ENCODE measurements around the gene POLA2. TPM values are rescaled to one million over a fixed set of nuclear protein-coding genes. Genes with fewer than 3 reads are reported as not detected.
"Not testable (repeated sequence)": the region's sequence is repeated elsewhere in the genome, so short reads cannot be mapped to it uniquely, and the experiment has no call there.

Gene POLA2
- total RNA-seq, 1 experiment from 2014 or later = 44.2 TPM

DNA sequence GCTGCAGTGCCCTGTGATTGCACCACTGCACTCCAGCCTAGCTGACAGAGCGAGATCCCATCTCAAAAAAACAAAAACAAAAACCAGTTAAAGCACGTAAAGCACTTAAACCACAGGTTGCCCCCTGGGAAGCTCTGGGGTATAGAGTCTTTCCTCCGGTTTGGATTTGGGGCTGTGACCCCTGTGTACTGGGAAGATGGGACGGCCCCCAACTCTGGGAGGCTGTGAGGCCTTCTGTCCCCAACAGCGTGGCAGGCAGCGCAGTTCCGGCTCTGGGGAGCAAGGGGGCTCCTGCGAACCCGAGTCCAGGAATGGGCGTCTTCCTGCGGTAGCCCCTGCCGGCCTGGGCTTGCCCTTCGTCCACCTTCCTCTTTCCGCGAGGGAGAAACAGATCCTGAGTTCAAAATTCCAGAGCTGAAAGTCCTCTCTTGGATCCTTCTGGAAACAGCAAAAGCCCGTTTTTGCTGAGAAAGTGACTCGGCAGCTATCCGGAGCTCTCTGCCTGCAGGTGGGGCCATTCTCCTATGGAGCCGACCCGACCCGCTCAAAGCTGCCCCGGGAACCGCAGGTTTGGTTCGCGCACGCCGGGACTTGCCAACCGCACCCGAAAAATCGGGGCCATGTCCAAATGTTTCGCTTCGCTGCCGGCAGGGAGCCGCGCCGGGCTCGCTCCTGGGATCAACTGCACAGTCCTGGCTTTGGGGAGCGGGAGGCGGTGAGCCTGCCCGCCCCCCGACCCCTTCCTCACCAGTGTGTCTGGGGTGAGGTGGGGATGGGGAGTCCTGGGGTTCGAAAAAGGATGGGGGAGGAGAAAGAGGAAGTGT, 36.3 kb upstream of the POLA2 start:
- H3K36me3 ChIP-seq = no peaks in the 10 kb centered on the region
- H3K27ac ChIP-seq = no peak overlapping the region
- no peaks in the 10 kb centered on the region for H3K27me3 ChIP-seq (replicated peaks)
- DNase-seq (ENCODE audit: low read depth in 1 of 2, low spot score in 2 of 2) = peak in 1 of 2 experiments; percentile 56
- H3K9me3 ChIP-seq (replicated peaks) = no peaks in the 10 kb centered on the region
- H3K4me3 ChIP-seq = peak overlapping the region; percentile 18
- H3K4me1 ChIP-seq (replicated peaks) = peaks cover 14% of the 10 kb centered on the region

DNA sequence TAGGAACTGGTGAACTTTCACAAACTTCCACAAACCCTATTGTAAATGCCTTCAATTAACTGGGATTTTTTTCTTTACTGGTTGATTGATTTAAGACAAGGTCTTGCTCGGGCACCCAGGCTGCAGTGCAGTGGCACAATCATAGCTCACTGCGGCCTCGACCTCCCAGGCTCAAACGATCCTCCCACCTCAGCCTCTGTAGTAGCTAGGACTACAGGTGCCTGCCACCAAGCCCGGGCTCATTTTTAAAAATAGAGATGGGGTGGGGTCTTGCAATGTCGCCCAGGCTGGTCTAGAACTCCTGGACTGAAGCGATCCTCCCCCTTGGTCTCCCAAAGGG, 35.7 kb upstream of the POLA2 start:
- Histone ChIP-seq H3K4me1 (replicated peaks) (peaks cover 14% of the 10 kb centered on the region), H3K27me3 (replicated peaks) (no peaks in the 10 kb centered on the region), H3K36me3 (no peaks in the 10 kb centered on the region), H3K9me3 (replicated peaks) (no peaks in the 10 kb centered on the region), H3K4me3 (peak overlapping the region; percentile 18), H3K27ac (no peak overlapping the region)
- no peak for DNase-seq (ENCODE audit: low read depth in 1 of 2, low spot score in 2 of 2)

DNA sequence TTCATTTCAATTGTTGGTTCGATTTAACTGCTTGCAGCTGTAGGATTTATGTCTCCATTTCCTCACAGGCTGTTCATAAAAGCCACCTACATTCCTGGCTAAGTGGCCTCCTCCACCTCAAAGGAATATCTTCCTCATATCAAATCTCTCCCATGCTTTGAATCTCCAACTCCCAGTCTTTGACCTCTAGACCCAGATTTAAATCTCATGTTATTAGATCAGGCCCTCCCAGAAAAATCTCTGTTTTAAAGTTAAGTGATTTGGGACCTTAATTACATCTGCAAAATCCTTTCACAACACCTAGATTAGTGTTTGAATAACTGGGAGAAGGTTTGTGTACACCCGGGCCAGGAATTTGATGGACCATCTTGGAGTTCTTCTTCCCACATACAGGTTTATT, 33.9 kb upstream of the POLA2 start:
- Histone ChIP-seq H3K27ac (no peak overlapping the region), H3K27me3 (replicated peaks) (no peaks in the 10 kb centered on the region), H3K36me3 (no peaks in the 10 kb centered on the region), H3K9me3 (replicated peaks) (no peaks in the 10 kb centered on the region), H3K4me1 (replicated peaks) (peaks cover 25% of the 10 kb centered on the region), H3K4me3 (no peak overlapping the region)
- no peak for DNase-seq (ENCODE audit: low read depth in 1 of 2, low spot score in 2 of 2)

DNA sequence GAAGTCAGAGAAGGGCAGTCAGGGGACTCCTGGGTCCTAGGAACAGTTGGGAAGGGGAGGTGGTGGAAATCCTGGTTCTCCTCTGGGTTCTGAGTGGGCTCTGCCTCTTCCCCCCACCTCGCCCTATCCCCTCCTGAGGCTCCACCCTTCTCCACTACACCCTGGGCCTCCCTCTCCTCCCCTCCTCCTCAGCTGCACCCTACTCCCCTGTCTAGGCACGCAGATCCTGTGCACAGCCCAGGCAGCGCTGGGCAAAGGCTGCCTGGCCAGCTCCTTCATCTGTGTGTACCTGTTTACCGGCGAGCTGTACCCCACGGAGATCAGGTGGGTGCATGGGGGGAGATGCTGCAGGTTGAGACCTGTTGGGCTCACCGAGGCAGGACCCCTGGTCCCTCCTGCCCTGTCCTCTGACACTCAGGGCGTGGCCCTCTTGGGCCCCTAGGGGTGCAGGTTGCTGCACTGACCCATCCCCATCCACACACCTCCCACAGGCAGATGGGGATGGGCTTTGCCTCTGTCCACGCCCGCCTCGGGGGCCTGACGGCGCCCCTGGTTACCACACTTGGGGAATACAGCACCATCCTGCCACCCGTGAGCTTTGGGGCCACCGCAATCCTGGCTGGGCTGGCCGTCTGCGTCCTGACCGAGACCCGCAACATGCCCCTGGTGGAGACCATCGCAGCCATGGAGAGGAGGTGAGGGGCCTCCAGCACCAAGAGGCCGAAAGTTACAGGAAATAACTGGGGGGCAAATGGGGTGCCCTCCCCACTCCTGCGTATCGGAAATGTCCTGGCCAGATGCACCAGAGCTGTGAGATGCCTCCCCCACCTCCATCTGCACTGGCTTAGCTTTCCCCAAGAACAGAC, 25.3 kb upstream of the POLA2 start:
- no peaks in the 10 kb centered on the region for H3K27me3 ChIP-seq (replicated peaks)
- DNase-seq (ENCODE audit: low read depth in 1 of 2, low spot score in 2 of 2) = no peak
- H3K36me3 ChIP-seq = no peaks in the 10 kb centered on the region
- no peaks in the 10 kb centered on the region for H3K9me3 ChIP-seq (replicated peaks)
- H3K4me1 ChIP-seq (replicated peaks) = peaks cover 14% of the 10 kb centered on the region
- no peak overlapping the region for H3K27ac ChIP-seq
- H3K4me3 ChIP-seq = no peak overlapping the region

DNA sequence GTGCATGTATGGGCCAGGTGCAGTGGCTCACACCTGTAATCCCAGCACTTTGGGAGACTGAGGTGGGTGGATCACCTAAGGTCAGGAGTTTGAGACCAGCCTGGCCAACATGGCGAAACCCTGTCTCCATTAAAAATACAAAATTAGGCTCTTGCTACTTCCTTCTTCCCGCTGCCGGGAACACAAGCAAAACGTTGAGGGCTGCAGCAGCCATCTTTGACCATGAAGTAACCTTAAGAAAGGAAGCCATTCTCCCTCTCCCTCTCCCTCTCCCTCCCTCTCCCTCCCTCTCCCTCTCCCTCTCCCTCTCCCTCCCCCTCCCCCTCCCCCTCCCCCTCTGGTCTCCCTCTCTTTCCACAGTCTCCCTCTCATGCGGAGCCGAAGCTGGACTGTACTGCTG, 23.5 kb upstream of the POLA2 start:
- not testable (repeated sequence) for H3K4me1 ChIP-seq (replicated peaks); H3K36me3 ChIP-seq; H3K27ac ChIP-seq; H3K27me3 ChIP-seq (replicated peaks); H3K4me3 ChIP-seq; DNase-seq (ENCODE audit: low read depth in 1 of 2, low spot score in 2 of 2)
- peaks cover 13% of the 10 kb centered on the region for H3K9me3 ChIP-seq (replicated peaks)

DNA sequence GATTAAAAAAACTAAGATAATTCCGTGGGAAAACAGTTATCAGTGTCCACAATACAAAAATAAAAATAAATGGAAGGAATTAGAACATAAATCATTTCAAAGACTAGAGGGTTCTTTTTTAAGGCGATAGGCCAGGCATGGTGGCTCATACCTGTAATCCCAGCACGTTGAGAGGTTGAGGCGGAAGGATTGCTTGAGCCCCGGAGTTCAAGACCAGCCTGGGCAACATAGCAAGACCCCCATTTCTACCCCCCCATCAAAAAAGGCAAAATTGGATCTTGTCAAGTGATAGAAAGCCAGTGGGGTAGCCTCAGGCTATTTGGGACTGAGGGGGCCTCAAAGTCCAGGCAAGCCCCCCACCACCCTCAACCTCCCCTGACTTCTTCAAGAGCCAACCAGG, 20.6 kb upstream of the POLA2 start:
- no peak overlapping the region for H3K27ac ChIP-seq
- H3K4me1 ChIP-seq (replicated peaks) = no peaks in the 10 kb centered on the region
- no peak overlapping the region for H3K4me3 ChIP-seq
- peaks cover 4% of the 10 kb centered on the region; the same call in 1 of the 2 replicates for H3K27me3 ChIP-seq (replicated peaks)
- DNase-seq (ENCODE audit: low read depth in 1 of 2, low spot score in 2 of 2) = no peak
- H3K9me3 ChIP-seq (replicated peaks) = peaks cover 13% of the 10 kb centered on the region
- no peaks in the 10 kb centered on the region for H3K36me3 ChIP-seq

DNA sequence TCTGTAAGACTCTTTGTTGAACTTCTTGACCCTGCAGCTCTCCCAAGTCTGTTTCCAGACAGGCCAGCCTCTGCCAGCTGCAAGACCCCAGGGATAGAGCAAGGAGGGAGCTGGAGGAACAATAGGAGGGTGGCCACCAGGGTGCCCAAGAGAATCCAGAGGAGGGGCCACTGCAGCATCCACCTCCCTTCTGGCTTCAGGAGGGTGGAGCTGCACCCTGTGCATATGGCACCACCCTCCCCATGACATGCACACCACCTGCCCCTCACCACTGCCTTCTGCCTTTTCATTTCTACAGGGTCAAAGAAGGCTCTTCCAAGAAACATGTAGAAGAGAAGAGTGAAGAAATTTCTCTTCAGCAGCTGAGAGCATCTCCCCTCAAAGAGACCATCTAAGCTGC, 20.1 kb upstream of the POLA2 start:
- no peak for DNase-seq (ENCODE audit: low read depth in 1 of 2, low spot score in 2 of 2)
- Histone ChIP-seq H3K4me3 (no peak overlapping the region), H3K36me3 (no peaks in the 10 kb centered on the region), H3K4me1 (replicated peaks) (no peaks in the 10 kb centered on the region), H3K27me3 (replicated peaks) (peaks cover 4% of the 10 kb centered on the region; the same call in 1 of the 2 replicates), H3K27ac (no peak overlapping the region), H3K9me3 (replicated peaks) (peaks cover 13% of the 10 kb centered on the region)

DNA sequence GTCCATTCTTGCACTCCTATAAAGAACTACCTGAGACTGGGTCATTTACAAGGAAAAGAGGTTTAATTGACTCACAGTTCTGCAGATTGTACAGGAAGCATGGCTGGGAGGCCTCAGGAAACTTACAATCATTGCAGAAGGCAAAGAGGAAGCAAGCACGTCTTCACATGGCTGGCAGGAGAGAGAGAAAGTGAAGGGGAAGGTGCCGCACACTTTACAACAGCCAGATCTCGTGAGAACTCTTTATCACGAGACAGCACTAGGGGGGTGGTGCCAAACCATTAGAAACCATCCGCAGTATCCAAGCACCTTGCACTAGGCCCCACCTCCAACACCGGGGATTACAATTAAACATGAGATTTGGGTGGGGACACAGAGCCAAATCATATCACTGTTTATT, 19.4 kb upstream of the POLA2 start:
- H3K27me3 ChIP-seq (replicated peaks) = peaks cover 4% of the 10 kb centered on the region; the same call in 1 of the 2 replicates
- no peak overlapping the region for H3K27ac ChIP-seq
- peaks cover 13% of the 10 kb centered on the region for H3K9me3 ChIP-seq (replicated peaks)
- H3K4me3 ChIP-seq = no peak overlapping the region
- H3K4me1 ChIP-seq (replicated peaks) = no peaks in the 10 kb centered on the region
- H3K36me3 ChIP-seq = no peaks in the 10 kb centered on the region
- DNase-seq (ENCODE audit: low read depth in 1 of 2, low spot score in 2 of 2) = no peak

DNA sequence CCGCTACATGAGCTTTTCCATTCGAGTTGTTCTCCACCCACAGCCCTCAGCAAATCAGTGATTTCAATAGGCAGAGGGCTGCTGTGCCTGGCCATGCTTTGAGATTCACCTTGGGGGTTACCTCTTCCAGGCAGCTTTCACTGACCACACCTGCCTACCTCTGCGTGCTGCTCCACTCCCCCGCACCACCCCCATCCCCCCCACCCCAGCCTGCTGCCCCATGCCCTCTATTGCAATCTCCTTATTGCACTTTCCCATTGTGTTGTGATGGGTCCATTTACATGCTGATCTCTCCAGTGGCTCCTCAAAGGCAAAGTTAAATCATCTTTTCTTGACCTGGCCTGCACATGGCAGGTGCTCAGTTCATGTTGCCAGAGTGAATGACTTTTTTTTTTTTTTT, 18.0 kb upstream of the POLA2 start:
- no peaks in the 10 kb centered on the region for H3K4me1 ChIP-seq (replicated peaks)
- no peak overlapping the region for H3K4me3 ChIP-seq
- H3K9me3 ChIP-seq (replicated peaks) = peaks cover 13% of the 10 kb centered on the region
- DNase-seq (ENCODE audit: low read depth in 1 of 2, low spot score in 2 of 2) = no peak
- no peak overlapping the region for H3K27ac ChIP-seq
- H3K36me3 ChIP-seq = no peaks in the 10 kb centered on the region
- peaks cover 4% of the 10 kb centered on the region; the same call in 1 of the 2 replicates for H3K27me3 ChIP-seq (replicated peaks)

DNA sequence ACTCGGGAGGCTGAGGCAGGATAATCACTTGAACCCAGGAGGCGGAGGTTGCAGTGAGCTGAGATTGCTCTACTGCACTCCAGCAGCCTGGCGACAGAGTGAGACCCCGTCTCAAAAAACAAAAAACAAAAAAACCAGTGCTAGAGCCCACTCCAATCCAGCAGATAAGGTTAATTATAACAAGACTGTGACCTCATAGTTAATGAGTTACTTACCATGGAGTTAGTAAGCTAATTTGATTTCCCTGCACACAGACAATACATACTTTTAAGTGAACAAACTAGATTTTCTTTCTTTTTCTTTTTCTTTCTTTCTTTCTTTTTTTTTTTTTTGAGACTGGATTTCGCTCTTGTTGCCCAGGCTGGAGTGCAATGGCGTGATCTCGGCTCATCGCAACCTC, 16.7 kb upstream of the POLA2 start:
- not testable (repeated sequence) for H3K27me3 ChIP-seq (replicated peaks); H3K4me1 ChIP-seq (replicated peaks); H3K36me3 ChIP-seq; H3K4me3 ChIP-seq; H3K27ac ChIP-seq; DNase-seq (ENCODE audit: low read depth in 1 of 2, low spot score in 2 of 2)
- peaks cover 13% of the 10 kb centered on the region for H3K9me3 ChIP-seq (replicated peaks)

DNA sequence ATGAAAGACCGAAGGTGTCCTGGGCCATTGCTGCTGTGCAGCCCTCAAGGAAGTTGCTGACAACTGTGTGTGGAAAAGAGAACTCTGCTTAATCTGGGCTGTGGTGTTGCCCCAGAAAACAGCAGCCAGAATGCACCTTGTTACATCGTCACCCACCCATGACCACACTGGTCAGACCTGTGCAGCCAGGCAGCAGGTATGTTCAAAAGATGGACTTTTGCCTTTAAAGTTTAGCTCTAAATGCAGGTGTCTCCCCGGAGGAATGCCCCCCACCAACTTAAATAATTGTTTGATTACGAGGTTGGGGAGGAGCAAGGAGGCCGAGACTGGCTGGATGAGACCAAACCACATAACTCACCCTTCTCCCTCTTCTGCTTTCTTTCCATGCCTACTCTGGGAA, 15.3 kb upstream of the POLA2 start:
- no peaks in the 10 kb centered on the region for H3K4me1 ChIP-seq (replicated peaks)
- peaks cover 4% of the 10 kb centered on the region; the same call in 1 of the 2 replicates for H3K27me3 ChIP-seq (replicated peaks)
- no peak for DNase-seq (ENCODE audit: low read depth in 1 of 2, low spot score in 2 of 2)
- H3K27ac ChIP-seq = no peak overlapping the region
- H3K9me3 ChIP-seq (replicated peaks) = peaks cover 13% of the 10 kb centered on the region
- H3K36me3 ChIP-seq = no peaks in the 10 kb centered on the region
- H3K4me3 ChIP-seq = no peak overlapping the region

DNA sequence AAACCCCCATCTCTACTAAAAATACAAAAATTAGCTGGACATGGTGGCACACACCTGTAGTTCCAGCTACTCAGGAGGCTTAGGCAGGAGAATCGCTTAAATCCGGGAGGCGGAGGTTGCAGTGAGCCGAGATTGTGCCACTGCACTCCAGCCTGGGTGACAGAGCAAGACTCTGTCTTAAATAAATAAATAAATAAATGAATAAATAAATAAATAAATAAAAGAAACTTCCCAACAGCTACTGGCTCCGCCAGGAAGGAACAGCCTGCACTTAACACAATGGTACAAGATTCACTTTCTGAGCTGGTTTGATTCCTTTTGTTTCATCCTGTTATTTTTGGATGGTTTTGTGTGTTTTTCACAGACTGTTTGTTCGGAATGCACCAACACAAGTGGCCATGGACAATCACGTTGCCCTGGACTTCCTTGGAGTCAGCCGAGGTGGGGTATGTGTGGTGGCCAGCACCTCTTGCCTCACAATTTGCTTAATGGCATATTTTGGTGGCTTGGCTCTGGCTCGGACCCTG, 13.5 kb upstream of the POLA2 start:
- H3K27ac ChIP-seq; H3K4me3 ChIP-seq; H3K27me3 ChIP-seq (replicated peaks); H3K36me3 ChIP-seq; H3K9me3 ChIP-seq (replicated peaks); H3K4me1 ChIP-seq (replicated peaks); DNase-seq (ENCODE audit: low read depth in 1 of 2, low spot score in 2 of 2): not testable (repeated sequence)

DNA sequence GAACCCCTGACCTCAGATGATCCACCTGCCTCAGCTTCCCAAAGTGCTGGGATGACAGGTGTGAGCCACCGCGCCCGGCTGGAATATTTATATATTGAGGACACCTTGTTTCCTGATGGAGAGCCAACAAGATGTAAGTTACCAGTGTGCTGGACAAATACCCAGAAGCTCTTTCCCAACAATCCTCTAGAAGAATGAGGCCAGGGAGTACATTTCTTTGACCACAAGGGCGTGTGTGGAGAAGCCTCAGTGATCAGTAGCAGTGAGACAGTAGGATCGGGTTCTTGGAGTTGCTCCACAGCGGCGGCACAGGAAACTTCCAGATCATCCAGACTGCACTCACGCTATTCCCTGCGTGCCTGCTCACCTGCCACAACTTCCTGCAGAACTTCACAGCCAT, 10.3 kb upstream of the POLA2 start:
- H3K9me3 ChIP-seq (replicated peaks) = no peaks in the 10 kb centered on the region
- no peaks in the 10 kb centered on the region for H3K36me3 ChIP-seq
- no peak overlapping the region for H3K4me3 ChIP-seq
- no peaks in the 10 kb centered on the region for H3K4me1 ChIP-seq (replicated peaks)
- DNase-seq (ENCODE audit: low read depth in 1 of 2, low spot score in 2 of 2) = no peak
- H3K27ac ChIP-seq = no peak overlapping the region
- no peaks in the 10 kb centered on the region for H3K27me3 ChIP-seq (replicated peaks)

DNA sequence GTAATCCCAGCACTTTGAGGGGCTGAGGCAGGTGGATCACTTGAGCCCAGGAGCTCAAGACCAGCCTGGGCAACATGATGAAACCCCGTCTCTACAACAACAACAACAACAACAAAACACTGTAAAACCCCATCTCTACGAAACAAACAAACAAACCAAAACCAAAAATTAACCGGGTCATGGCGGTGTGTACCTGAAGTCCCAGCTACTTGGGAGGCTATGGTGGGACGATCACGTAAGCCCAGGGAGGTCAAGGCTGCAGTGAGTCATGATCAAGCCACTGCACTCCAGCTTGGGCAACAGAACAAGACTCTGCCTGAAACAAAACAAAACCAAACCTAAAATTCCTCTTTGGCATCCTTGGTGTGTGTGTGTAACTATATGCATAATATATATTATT, 7.0 kb upstream of the POLA2 start:
- no peak overlapping the region for H3K27ac ChIP-seq
- no peaks in the 10 kb centered on the region for H3K27me3 ChIP-seq (replicated peaks)
- H3K4me3 ChIP-seq = no peak overlapping the region
- H3K4me1 ChIP-seq (replicated peaks) = no peaks in the 10 kb centered on the region
- H3K9me3 ChIP-seq (replicated peaks) = no peaks in the 10 kb centered on the region
- H3K36me3 ChIP-seq = no peaks in the 10 kb centered on the region
- no peak for DNase-seq (ENCODE audit: low read depth in 1 of 2, low spot score in 2 of 2)
